ENCODE results near the gene ELFN2. TPM values are rescaled to one million over a fixed set of nuclear protein-coding genes. Genes with fewer than 3 reads are reported as not detected.

ELFN2 gene
- total RNA-seq, 2 experiments from 2014 or later: 0.19 to 0.25 TPM

DNA sequence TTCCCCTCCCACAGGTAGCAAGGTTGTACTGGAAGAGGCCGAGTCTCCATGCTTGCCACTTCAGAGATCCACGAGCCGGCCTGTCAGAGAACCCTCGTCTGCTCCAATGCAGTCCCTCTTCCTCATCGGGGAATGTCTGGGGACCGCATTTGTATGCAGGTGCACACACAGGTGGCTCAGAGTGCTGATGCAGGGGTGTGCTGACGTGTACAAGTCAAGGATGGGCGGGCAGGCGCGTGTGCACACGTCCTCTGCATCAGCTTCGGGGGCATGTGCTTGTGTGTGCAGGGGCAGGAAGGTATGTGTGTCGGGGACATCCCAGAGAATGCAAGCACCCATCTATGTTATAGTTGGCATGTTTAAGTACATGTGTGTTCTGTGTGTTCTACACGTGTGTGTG is 49.4 kb downstream of the ELFN2 start:
- Mint-ChIP-seq H3K4me1 (no peaks in the 10 kb centered on the region), H3K9me3 (ENCODE audit: low read depth) (no peaks in the 10 kb centered on the region), H3K4me3 (no peak overlapping the region), H3K27ac (no peak overlapping the region), H3K27me3 (peaks cover 9% of the 10 kb centered on the region), H3K36me3 (ENCODE audit: low read depth) (no peaks in the 10 kb centered on the region)
- DNase-seq (no peak), ATAC-seq (no peak)
- ChIA-PET CTCF (no interaction called here), POLR2A (no interaction called here)
- intact Hi-C loops (cut with DNase I, micrococcal nuclease): no loop called here

DNA sequence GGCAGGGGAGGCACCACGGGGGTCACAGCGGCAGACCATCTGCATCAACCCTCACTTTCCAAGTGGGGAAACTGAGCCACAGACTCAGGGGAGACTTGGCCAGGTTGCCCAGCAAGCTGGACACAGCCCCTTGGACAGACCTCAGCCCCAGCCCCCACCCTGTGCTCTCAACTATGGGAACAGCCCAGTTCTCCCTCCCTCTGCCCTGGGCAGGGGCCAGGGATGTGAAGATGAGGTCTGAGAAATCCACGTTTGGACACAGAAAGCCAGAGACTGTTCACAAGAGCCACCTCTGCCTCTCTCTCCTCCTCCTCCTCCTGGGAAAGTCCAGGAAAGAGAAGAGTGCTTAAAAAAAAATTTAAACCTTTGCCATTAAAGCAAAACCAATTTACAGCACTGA is 50.1 kb downstream of the ELFN2 start:
- intact Hi-C loops (cut with DNase I, micrococcal nuclease): no loop called here
- no peak overlapping the region for H3K4me3 Mint-ChIP-seq
- ChIA-PET POLR2A (no interaction called here), CTCF (no interaction called here)
- H3K4me1 Mint-ChIP-seq: no peaks in the 10 kb centered on the region
- H3K27ac Mint-ChIP-seq: no peak overlapping the region
- DNase-seq (no peak), ATAC-seq (no peak)
- H3K27me3 Mint-ChIP-seq: peaks cover 9% of the 10 kb centered on the region
- no peaks in the 10 kb centered on the region for H3K9me3 Mint-ChIP-seq (ENCODE audit: low read depth)
- H3K36me3 Mint-ChIP-seq (ENCODE audit: low read depth): no peaks in the 10 kb centered on the region

DNA sequence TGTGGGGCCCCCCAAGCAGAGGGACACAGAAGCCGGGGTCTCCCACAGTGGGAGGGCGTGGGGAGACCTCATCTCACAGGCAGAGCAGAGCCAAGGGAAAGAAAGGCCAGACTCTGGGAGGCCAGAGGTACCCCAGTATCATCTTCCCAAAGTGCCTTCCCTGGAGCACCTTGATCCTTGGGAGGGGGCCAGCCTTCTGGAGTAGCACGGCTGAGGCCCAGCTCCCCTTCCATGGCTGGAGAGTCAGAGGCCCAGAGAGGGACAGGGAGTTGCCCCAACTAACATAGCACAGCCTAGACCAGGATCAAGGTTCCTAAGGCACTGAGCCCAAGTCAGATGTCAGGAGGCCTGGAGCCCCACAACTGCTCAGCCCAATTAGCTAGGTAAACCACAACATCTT is 50.6 kb downstream of the ELFN2 start:
- H3K27ac Mint-ChIP-seq: no peak overlapping the region
- peaks cover 9% of the 10 kb centered on the region for H3K27me3 Mint-ChIP-seq
- no peaks in the 10 kb centered on the region for H3K9me3 Mint-ChIP-seq (ENCODE audit: low read depth)
- POLR2A ChIA-PET: no interaction called here
- H3K36me3 Mint-ChIP-seq (ENCODE audit: low read depth): no peaks in the 10 kb centered on the region
- ATAC-seq (no peak), DNase-seq (no peak)
- CTCF ChIA-PET: no interaction called here
- no peak overlapping the region for H3K4me3 Mint-ChIP-seq
- intact Hi-C loops (cut with DNase I, micrococcal nuclease): no loop called here
- H3K4me1 Mint-ChIP-seq: no peaks in the 10 kb centered on the region

DNA sequence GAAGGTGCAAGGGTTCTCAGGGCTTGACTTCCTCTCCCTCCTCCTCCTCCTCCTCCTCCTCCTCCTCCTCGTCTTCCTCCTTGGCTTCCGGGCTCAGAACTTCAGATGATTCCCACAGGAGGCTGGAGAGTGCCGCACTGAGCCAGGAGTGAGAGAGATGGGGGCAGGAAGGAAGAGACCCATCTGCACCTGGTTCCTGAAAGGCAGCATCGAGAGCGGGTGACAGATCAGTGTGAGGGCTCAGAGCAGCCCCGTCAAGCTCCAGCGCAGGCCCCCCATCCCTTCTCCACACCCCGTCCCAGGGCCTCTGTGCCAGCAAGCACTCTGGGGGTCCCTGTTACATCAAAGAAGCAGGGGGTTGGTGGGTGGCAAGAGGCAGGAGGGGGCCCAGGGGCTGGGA is 51.5 kb downstream of the ELFN2 start:
- Mint-ChIP-seq H3K27ac (no peak overlapping the region), H3K4me3 (no peak overlapping the region), H3K9me3 (ENCODE audit: low read depth) (no peaks in the 10 kb centered on the region), H3K36me3 (ENCODE audit: low read depth) (no peaks in the 10 kb centered on the region), H3K4me1 (no peaks in the 10 kb centered on the region), H3K27me3 (peaks cover 9% of the 10 kb centered on the region)
- POLR2A ChIA-PET: no interaction called here
- no peak for DNase-seq
- intact Hi-C loops (cut with DNase I, micrococcal nuclease): no loop called here
- ATAC-seq: no peak
- CTCF ChIA-PET: no interaction called here

DNA sequence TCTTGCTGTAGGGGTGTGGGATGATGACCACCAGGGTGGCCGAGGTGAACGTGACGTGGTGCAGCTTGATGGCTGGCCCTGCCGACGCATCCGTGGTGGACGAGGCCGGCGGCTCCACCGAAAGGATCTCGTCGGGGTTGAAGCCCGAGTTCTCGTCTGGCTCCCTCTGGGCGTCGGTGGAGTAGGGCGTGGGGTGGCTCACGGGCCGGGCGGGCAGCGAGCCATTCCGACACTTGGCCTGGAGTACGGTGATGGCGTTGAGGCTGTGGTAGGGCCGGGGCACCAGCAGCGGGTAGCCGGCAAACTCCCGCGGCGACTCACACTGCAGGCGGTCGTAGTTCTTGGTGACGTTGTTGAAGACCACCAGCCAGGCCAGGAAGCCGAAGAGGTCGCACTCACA is 52.7 kb downstream of the ELFN2 start:
- ChIA-PET CTCF (no interaction called here), POLR2A (no interaction called here)
- intact Hi-C loops (cut with DNase I, micrococcal nuclease): no loop called here
- Mint-ChIP-seq H3K4me3 (no peak overlapping the region), H3K27ac (no peak overlapping the region), H3K9me3 (ENCODE audit: low read depth) (no peaks in the 10 kb centered on the region), H3K36me3 (ENCODE audit: low read depth) (no peaks in the 10 kb centered on the region), H3K27me3 (peaks cover 9% of the 10 kb centered on the region), H3K4me1 (no peaks in the 10 kb centered on the region)
- no peak for DNase-seq
- ATAC-seq: no peak

DNA sequence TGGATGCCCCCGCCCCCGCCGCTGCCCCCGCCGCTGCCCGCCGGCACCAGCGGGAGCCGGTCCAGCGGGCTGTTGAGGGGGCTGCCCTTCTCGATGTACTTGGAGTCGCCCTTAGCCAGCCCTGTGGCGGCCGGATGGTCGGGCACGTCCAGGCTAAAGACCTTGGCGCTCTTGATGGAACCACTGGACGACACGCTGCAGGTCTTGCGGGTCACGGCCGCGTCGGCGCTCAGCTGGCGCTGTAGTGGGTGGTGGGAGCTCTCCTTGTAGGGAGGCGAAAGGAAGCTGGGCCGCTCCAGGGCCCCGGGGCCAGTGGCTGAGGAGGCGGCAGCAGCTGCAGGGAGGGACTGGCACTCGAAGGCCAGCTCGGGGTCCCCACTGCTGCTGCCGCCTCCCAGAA is 53.8 kb downstream of the ELFN2 start:
- no peak overlapping the region for H3K27ac Mint-ChIP-seq
- peaks cover 9% of the 10 kb centered on the region for H3K27me3 Mint-ChIP-seq

DNA sequence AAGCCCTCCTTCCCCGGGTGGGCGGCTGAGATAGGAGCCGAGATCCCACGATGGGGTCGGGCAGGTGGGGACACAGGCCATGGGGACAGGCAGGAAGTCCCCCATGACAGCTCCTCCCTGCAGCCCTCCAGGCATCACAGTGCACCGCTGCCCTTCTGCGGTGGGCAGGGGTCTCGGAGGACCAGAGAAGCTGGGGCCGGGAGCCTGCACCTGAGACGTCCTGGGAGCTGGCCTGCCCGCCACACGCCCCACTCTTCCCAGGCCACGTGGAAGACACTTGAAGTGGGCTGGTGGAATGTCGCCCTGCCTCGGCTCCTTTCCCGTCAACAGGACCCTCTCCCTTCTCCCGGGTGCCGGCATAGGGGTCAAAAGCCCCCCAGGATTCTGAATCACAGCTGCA is 55.4 kb downstream of the ELFN2 start:
- Mint-ChIP-seq H3K27ac (no peak overlapping the region), H3K9me3 (ENCODE audit: low read depth) (no peaks in the 10 kb centered on the region), H3K4me1 (no peaks in the 10 kb centered on the region), H3K4me3 (no peak overlapping the region), H3K27me3 (peaks cover 5% of the 10 kb centered on the region), H3K36me3 (ENCODE audit: low read depth) (no peaks in the 10 kb centered on the region)
- ChIA-PET POLR2A (no interaction called here), CTCF (interaction anchor here (0.6 kb wide), 1 partner anchor 1256 kb away, joined by 3 read pairs; no protein-coding TSS in a partner anchor)
- no peak for ATAC-seq
- intact Hi-C loops (cut with DNase I, micrococcal nuclease): no loop called here
- no peak for DNase-seq

More for the DNA sequence above, 53.8 kb downstream of the ELFN2 start:
- no peaks in the 10 kb centered on the region for H3K9me3 Mint-ChIP-seq (ENCODE audit: low read depth)
- DNase-seq (no peak), ATAC-seq (no peak)
- intact Hi-C loops (cut with DNase I, micrococcal nuclease): no loop called here
- ChIA-PET CTCF (no interaction called here), POLR2A (no interaction called here)
- H3K4me3 Mint-ChIP-seq: no peak overlapping the region
- no peaks in the 10 kb centered on the region for H3K4me1 Mint-ChIP-seq
- H3K36me3 Mint-ChIP-seq (ENCODE audit: low read depth): no peaks in the 10 kb centered on the region

DNA sequence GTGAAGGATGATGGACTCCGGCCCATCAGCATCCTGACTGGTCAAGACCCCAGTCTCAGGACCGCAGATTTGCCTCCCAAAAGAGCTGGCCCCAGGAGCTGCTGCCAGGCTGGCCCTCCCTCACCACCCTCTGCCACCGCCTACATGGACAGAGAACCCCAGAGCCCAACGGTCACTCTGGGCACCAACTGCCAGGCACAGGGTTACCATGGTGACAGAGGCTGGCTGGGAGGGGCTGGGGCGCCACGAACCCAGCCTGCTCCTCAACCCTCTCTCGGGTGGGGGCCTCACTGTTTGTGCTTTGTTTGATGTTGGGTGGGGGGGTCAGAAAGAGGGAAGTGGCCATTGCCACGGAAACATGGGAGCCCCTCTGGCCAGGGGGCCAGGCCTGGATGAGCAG is 55.8 kb downstream of the ELFN2 start:
- intact Hi-C loops (cut with DNase I, micrococcal nuclease): no loop called here
- H3K27me3 Mint-ChIP-seq: peaks cover 5% of the 10 kb centered on the region
- no peaks in the 10 kb centered on the region for H3K4me1 Mint-ChIP-seq
- H3K4me3 Mint-ChIP-seq: no peak overlapping the region
- CTCF ChIA-PET: interaction anchor here (0.6 kb wide), 2 partner anchors 65 to 1256 kb away, joined by 3 read pairs; no protein-coding TSS in a partner anchor
- POLR2A ChIA-PET: no interaction called here
- no peak for DNase-seq
- H3K9me3 Mint-ChIP-seq (ENCODE audit: low read depth): no peaks in the 10 kb centered on the region
- ATAC-seq: no peak
- no peaks in the 10 kb centered on the region for H3K36me3 Mint-ChIP-seq (ENCODE audit: low read depth)
- H3K27ac Mint-ChIP-seq: no peak overlapping the region

DNA sequence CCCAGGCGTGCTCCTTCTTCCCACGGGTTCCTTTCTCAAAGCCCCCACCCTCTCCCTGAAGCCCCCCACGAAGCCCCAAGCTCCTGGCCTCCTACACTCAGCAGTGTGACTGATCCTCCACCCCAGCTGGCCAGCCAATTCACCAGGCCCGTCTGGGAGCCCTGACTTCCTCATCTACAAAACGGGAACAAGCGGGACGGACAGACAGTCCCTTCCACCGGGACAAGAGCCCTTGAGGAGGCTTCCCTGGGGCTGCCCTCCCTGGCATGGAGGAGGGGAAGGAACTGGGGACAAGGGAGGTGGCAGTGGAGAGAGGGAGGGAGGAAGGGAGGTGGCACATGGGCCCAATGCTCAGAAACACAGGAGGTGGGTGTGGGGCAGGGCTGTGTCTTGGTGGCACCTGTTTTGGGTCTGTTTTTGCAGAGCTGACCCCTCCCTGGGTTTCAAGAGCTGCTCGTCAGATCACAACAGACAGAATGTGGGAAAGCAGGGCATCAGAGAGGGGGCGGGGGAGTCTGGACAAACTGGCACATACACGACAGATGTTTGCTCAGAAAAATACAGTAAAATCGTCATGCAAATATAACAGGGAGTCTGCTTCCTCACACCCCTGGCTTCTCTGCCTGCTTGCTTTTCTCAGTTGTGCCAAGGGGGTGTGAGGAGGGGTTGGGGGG is 56.8 kb downstream of the ELFN2 start:
- H3K36me3 Mint-ChIP-seq (ENCODE audit: low read depth): no peaks in the 10 kb centered on the region
- intact Hi-C loops (cut with DNase I, micrococcal nuclease): no loop called here
- H3K27me3 Mint-ChIP-seq: peaks cover 5% of the 10 kb centered on the region
- no peak overlapping the region for H3K27ac Mint-ChIP-seq
- DNase-seq: no peak
- ChIA-PET POLR2A (no interaction called here), CTCF (interaction anchor here (0.6 kb wide), 1 partner anchor 66 kb away, joined by 3 read pairs; no protein-coding TSS in a partner anchor)
- H3K9me3 Mint-ChIP-seq (ENCODE audit: low read depth): no peaks in the 10 kb centered on the region
- H3K4me1 Mint-ChIP-seq: no peaks in the 10 kb centered on the region
- ATAC-seq: no peak
- H3K4me3 Mint-ChIP-seq: no peak overlapping the region

DNA sequence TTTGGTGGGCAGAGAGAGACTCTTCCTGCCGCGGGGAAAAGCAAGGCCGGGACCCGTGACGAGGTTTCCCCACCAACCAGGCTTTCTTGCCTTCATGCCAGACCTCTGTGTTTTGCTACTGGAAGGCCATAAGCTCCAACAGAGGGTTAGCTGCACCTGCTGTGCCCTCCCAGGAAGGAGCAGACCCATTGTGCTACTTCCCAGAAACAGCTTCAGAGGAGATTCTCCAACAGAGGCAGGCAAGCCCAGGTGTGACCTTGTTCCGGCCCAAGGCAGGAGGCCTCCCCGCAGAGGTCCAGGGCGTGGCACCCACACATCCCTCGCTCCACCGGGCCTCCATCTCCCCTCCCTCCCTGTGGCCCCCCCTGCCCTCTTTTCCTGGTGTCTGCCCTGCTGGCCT is 57.8 kb downstream of the ELFN2 start:
- ChIA-PET POLR2A (no interaction called here), CTCF (interaction anchor here (0.8 kb wide), 1 partner anchor 75 kb away, joined by 3 read pairs; no protein-coding TSS in a partner anchor)
- DNase-seq: no peak
- intact Hi-C loops (cut with DNase I, micrococcal nuclease): no loop called here
- no peak overlapping the region for H3K4me3 Mint-ChIP-seq
- H3K36me3 Mint-ChIP-seq (ENCODE audit: low read depth): no peaks in the 10 kb centered on the region
- H3K9me3 Mint-ChIP-seq (ENCODE audit: low read depth): no peaks in the 10 kb centered on the region
- no peak for ATAC-seq
- H3K4me1 Mint-ChIP-seq: no peaks in the 10 kb centered on the region
- no peaks in the 10 kb centered on the region for H3K27me3 Mint-ChIP-seq
- no peak overlapping the region for H3K27ac Mint-ChIP-seq

DNA sequence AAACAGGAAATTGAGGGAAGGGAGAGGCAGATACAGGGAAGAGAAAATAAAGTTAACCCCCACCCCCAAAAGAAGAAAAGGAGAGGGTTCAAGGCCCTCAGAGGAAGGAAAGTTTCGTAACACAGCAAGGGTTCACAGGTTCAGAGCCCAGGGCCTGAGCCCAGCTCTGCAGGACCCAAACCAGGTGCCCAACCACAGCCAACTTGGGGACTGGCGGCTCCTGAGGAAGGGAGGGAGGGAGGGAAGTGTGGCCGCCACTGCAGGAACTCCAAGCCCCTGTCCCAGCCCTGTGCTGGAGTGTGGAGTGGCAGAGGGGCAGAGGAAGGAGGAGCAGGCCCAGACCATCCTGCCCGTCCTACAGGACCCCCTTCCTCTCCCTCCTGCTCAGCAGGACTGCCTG is 59.2 kb downstream of the ELFN2 start:
- Mint-ChIP-seq H3K4me3 (no peak overlapping the region), H3K9me3 (ENCODE audit: low read depth) (no peaks in the 10 kb centered on the region), H3K27me3 (no peaks in the 10 kb centered on the region), H3K4me1 (no peaks in the 10 kb centered on the region), H3K36me3 (ENCODE audit: low read depth) (no peaks in the 10 kb centered on the region), H3K27ac (no peak overlapping the region)
- POLR2A ChIA-PET: no interaction called here
- ATAC-seq (no peak), DNase-seq (no peak)
- intact Hi-C loops (cut with DNase I, micrococcal nuclease): no loop called here
- CTCF ChIA-PET: no interaction called here

DNA sequence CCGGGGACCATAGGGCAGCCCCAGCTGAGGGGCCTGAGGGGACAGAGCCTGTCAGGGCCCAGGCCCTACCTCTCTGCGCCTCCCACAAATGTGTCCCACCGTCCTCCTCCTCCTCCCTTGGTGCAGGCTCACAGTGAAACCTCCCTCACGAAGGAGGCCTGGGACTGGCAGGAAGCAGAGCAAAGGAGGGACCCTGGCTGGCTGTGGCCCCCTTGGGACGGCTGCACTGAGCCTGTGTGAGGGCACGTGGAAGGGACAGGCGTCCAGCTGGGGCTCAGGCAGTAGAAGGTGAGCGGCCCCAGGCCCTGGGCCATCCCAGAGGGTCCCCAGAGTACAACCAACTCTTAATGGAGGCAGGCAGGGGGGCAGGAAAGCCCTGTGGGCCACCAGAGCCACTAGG is 60.7 kb downstream of the ELFN2 start:
- Mint-ChIP-seq H3K4me3 (no peak overlapping the region), H3K27me3 (no peaks in the 10 kb centered on the region), H3K9me3 (ENCODE audit: low read depth) (no peaks in the 10 kb centered on the region), H3K36me3 (ENCODE audit: low read depth) (no peaks in the 10 kb centered on the region), H3K27ac (no peak overlapping the region), H3K4me1 (no peaks in the 10 kb centered on the region)
- DNase-seq (no peak), ATAC-seq (no peak)
- intact Hi-C loops (cut with DNase I, micrococcal nuclease): no loop called here
- ChIA-PET POLR2A (no interaction called here), CTCF (interaction anchor here (0.8 kb wide), 1 partner anchor 49 kb away, joined by 5 read pairs; no protein-coding TSS in a partner anchor)

DNA sequence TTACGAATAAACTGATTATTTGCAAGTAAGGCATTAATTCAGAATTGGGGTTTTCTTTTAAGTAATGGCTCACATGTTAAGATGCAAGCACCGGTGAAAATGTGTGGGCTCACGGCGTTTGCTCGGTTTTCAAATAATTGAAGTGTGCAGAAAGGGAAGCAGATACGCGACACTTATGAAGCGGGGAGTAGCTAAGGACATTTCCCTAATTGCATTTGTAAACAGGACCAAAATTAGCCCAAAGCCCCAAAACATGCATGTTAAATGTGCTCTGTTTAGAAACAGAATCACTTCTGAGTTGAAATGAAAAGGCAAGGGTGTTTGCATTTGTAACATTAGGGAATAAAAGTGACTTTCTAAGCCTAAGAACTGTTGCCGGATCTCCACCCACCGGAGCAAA is 61.3 kb downstream of the ELFN2 start:
- no peak overlapping the region for H3K27ac Mint-ChIP-seq
- CTCF ChIA-PET: no interaction called here
- no peaks in the 10 kb centered on the region for H3K27me3 Mint-ChIP-seq

More for the DNA sequence above, 61.3 kb downstream of the ELFN2 start:
- H3K4me3 Mint-ChIP-seq: no peak overlapping the region
- ATAC-seq (no peak), DNase-seq (no peak)
- no peaks in the 10 kb centered on the region for H3K9me3 Mint-ChIP-seq (ENCODE audit: low read depth)
- POLR2A ChIA-PET: no interaction called here
- intact Hi-C loops (cut with DNase I, micrococcal nuclease): no loop called here
- no peaks in the 10 kb centered on the region for H3K36me3 Mint-ChIP-seq (ENCODE audit: low read depth)
- no peaks in the 10 kb centered on the region for H3K4me1 Mint-ChIP-seq
